ENCODE measurements around the gene MBOAT2. TPM values are rescaled to one million over a fixed set of nuclear protein-coding genes. Genes with fewer than 3 reads are reported as not detected.

MBOAT2 gene
- total and polyA plus RNA-seq, 2 of the 13 experiments (the other 11 are each of a cell fraction or from before 2014, with no cell fraction given) = 0.11 to 0.36 TPM

GRCh38 chr2:8848328-8849100, 155.0 kb downstream of the MBOAT2 start (continued):
- no peak for TF ChIP-seq MZF1 (CRISPR knock-in tag; IDR thresholded peaks at IDR 0.05; ENCODE audit: borderline replicate concordance)
- TF ChIP-seq ZNF263 (CRISPR knock-in tag; IDR thresholded peaks at IDR 0.05) = no peak
- no peak for TF ChIP-seq E2F1 (CRISPR knock-in tag; IDR thresholded peaks at IDR 0.05)
- TF ChIP-seq RXRB (CRISPR knock-in tag; IDR thresholded peaks at IDR 0.05; ENCODE audit: borderline replicate concordance) = no peak
- no peak for TF ChIP-seq FLYWCH1 (CRISPR knock-in tag; IDR thresholded peaks at IDR 0.05)
- TF ChIP-seq MEIS2 (CRISPR knock-in tag; IDR thresholded peaks at IDR 0.05) = no peak
- no peak for TF ChIP-seq ZNF552 (CRISPR knock-in tag; IDR thresholded peaks at IDR 0.05; ENCODE audit: borderline replicate concordance)

- no peak overlapping the region for H3K9ac ChIP-seq (ENCODE audit: insufficient read depth, low read depth, low read length)
- H3K9me3 ChIP-seq (ENCODE audit: low read length) = no peaks in the 10 kb centered on the region
- no TSS peak for BruUV-seq (replicated peaks)
- intact Hi-C loops (cut with micrococcal nuclease; ENCODE audit: unreplicated experiment) (no loop called here), in situ Hi-C loops (cut with HindIII; ENCODE audit: extremely low pct_ligation_motif_present, low pct_unique_long_range_greater_than_20kb) (no loop called here)
- H3K36me3 ChIP-seq (replicated peaks in 1 of 2; ENCODE audit: control insufficient read depth in 1 of 2, insufficient read depth in 2 of 2, low read length in 2 of 2) = no peaks in the 10 kb centered on the region
- H3K4me1 ChIP-seq (ENCODE audit: insufficient read depth, low read length) = peaks cover 19% of the 10 kb centered on the region
- ATAC-seq (no peak), DNase-seq (ENCODE audit: low spot score) (no peak), FAIRE-seq (no peak)
- no peaks in the 10 kb centered on the region for H3K79me2 ChIP-seq (ENCODE audit: insufficient read depth, low read length)
- no peak overlapping the region for H3K4me2 ChIP-seq (ENCODE audit: low read depth, low read length)
- peaks cover 0 to 33% of the 10 kb centered on the region in 2 experiments; a peak in 3 of 5 replicates for H3K27me3 ChIP-seq (ENCODE audit: control insufficient read depth in 1 of 2, insufficient read depth in 2 of 2, low read length in 2 of 2)
- H3K27ac ChIP-seq (ENCODE audit: extremely low read length, insufficient read depth, low read length) = no peak overlapping the region
- H4K20me1 ChIP-seq (ENCODE audit: insufficient read depth, low read length) = no peaks in the 10 kb centered on the region
- no peak overlapping the region for H3K4me3 ChIP-seq (replicated peaks in 1 of 3; ENCODE audit: insufficient read depth in 1 of 3, low read depth in 2 of 3, low read length in 3 of 3)
- no peak overlapping the region for H2AFZ ChIP-seq (ENCODE audit: low read length)
- 12% methylated on average over 6 of the region's 6 CpGs for WGBS (ENCODE audit: low lambda C conversion rate)
- ChIA-PET CTCF (ENCODE audit: low intra/inter-chr PET ratio, low total read pairs) (no interaction called here), POLR2A (no interaction called here)
- no peak for TF ChIP-seq ZNF136 (CRISPR knock-in tag; IDR thresholded peaks at IDR 0.05; ENCODE audit: low read depth)
- no peak for TF ChIP-seq DNMT1 (CRISPR knock-in tag; IDR thresholded peaks at IDR 0.05)
- TF ChIP-seq UBTF (CRISPR knock-in tag; IDR thresholded peaks at IDR 0.05) = no peak
- no peak for TF ChIP-seq ZNF280D (CRISPR knock-in tag; IDR thresholded peaks at IDR 0.05)
- no peak for TF ChIP-seq MAX (IDR thresholded peaks at IDR 0.05)
- TF ChIP-seq DRAP1 (CRISPR knock-in tag; IDR thresholded peaks at IDR 0.05) = no peak
- no peak for TF ChIP-seq ZFYVE20 (CRISPR knock-in tag; IDR thresholded peaks at IDR 0.05; ENCODE audit: borderline replicate concordance, low read depth)
- no peak for TF ChIP-seq ZNF282 (IDR thresholded peaks at IDR 0.05; ENCODE audit: partially characterized antibody)
- no peak for TF ChIP-seq SP1 (IDR thresholded peaks at IDR 0.05)
- no peak for TF ChIP-seq SP1 (CRISPR knock-in tag; IDR thresholded peaks at IDR 0.05)
These were observed 156.1 kb downstream of the MBOAT2 start for GRCh38 chr2:8847400-8847799.

All from HepG2 (cell line).